ENCODE measurements around the gene GDF2.

Gene GDF2

DNA sequence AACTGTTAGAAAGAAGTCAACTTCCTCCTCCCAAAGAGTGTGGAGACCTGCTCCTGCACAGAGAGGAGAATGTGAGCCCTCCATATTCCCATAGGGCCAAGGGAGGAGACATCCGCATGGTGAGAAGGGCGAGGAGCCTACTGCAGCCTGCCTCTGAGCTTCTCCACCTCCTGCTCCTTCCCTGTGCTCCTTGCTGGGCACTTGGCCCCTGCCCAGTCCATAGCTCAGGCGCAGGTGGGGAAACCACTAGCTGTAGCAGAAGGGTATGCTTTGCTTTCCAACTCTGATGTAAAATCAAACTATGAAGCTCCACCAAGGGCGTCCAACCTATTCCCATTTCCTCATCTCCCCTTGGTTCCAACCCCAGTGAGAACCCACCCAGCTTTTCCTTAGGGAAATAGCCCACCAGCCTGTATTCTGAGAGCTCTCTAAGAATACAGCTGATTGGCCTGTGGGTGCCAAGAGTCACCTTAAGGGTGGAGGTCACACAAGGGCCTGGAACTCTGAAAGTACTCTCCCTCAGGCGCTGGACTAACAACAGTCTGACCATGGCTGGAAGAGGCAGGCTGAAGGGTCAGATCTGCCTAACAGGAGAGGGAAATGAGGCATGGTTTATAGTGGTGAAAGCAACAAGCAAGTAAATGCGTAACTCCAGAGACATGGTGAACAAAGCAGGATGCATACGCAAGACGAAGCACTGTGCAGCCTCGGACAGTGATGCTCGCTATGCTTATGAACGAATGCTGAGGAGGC lies 47.9 kb downstream of the GDF2 start:
- H3K4me3 ChIP-seq (replicated peaks; ENCODE audit: low read depth, low read length): no peak overlapping the region
- TF ChIP-seq, protein P1, sequence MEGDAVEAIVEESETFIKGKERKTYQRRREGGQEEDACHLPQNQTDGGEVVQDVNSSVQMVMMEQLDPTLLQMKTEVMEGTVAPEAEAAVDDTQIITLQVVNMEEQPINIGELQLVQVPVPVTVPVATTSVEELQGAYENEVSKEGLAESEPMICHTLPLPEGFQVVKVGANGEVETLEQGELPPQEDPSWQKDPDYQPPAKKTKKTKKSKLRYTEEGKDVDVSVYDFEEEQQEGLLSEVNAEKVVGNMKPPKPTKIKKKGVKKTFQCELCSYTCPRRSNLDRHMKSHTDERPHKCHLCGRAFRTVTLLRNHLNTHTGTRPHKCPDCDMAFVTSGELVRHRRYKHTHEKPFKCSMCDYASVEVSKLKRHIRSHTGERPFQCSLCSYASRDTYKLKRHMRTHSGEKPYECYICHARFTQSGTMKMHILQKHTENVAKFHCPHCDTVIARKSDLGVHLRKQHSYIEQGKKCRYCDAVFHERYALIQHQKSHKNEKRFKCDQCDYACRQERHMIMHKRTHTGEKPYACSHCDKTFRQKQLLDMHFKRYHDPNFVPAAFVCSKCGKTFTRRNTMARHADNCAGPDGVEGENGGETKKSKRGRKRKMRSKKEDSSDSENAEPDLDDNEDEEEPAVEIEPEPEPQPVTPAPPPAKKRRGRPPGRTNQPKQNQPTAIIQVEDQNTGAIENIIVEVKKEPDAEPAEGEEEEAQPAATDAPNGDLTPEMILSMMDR (IDR thresholded peaks at IDR 0.05; ENCODE audit: low read length, missing control alignments): no peak
- DNase-seq (ENCODE audit: low read depth): no peak

DNA sequence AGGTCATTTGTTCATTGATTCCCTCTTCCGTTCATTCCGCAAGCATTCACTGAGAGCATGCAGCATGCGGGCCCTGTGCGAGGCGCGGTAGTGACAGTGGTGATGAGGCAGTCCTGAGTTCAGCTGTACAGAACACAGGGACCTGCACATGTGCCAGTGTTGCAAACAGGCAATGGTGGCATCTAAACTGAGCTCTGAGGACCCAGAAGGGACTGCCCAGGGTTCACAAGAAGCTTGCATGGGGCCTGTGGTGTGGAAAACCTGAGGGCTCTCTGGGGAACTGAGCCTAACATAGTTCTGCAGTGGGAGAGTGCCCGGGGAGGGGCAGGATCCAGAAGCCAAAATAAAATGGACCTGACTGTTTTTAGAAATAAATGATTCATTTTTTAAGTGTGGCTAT lies 48.6 kb downstream of the GDF2 start:
- no peak for DNase-seq (ENCODE audit: low read depth)
- TF ChIP-seq, protein P1 (IDR thresholded peaks at IDR 0.05; ENCODE audit: low read length, missing control alignments): no peak
- no peak overlapping the region for H3K4me3 ChIP-seq (replicated peaks; ENCODE audit: low read depth, low read length)

DNA sequence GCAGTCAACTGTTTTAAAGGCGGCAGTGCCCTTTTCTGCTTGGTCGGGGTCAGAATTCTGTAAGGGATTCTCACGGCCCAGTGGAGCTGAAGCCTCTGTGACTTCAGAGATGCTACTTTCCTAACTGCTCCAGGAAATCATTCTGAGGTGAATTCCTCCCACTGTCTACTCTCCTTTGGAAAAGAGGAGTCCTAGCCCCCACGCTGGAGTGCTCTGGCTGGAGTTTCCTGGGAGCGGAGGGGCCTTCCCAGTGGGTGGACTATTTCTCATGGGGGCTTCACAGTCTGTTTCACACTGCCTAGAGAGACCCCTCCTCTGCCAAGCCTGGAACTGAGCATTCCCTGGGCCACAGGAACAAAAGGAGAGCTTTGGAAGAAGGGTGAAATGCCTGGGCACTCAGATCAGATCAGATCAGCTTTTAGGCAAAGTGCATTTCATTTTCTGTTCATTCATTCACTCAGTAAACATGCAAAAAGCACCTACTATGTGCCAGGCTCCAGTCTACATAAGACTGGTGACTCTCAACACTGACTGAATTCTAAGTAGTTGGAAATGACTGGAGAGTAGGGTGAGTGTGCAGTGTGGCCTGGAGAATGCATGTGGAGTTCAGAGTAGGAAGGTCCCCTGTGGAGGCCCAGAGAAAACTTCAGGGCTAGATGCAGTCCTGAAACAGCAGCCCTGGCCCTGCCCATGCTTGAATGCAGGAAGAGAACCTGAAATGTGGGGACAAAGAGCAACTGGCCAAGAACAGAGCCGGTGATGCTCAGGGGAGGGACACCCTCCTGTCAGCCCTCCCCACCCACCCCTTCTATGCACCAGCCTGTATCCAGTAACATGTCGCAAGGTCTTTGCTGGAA lies 49.6 kb downstream of the GDF2 start:
- no peak for DNase-seq (ENCODE audit: low read depth)
- TF ChIP-seq, protein P1 (IDR thresholded peaks at IDR 0.05; ENCODE audit: low read length, missing control alignments): no peak
- no peak overlapping the region for H3K4me3 ChIP-seq (replicated peaks; ENCODE audit: low read depth, low read length)

DNA sequence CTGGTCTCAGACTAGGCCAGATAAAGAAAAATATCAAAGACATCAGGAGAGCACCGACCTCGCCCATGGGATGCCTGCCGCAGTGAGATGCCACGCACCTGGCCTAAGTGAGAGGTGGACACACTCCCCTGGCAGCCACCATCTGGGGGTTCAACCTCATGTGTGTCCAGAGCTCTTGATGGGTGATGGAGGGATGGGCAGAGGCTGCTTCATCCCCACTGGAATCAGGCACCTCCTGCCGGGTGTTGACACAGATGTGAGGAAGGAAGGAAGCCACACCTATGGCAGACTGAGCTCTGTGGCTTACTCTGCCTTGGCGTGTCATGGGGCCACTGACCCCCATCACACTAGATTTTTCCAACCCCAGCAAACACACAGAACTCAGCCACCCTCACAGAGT lies 50.5 kb downstream of the GDF2 start:
- no peak overlapping the region for H3K4me3 ChIP-seq (replicated peaks; ENCODE audit: low read depth, low read length)
- TF ChIP-seq, protein P1 (IDR thresholded peaks at IDR 0.05; ENCODE audit: low read length, missing control alignments): no peak
- DNase-seq (ENCODE audit: low read depth): no peak

DNA sequence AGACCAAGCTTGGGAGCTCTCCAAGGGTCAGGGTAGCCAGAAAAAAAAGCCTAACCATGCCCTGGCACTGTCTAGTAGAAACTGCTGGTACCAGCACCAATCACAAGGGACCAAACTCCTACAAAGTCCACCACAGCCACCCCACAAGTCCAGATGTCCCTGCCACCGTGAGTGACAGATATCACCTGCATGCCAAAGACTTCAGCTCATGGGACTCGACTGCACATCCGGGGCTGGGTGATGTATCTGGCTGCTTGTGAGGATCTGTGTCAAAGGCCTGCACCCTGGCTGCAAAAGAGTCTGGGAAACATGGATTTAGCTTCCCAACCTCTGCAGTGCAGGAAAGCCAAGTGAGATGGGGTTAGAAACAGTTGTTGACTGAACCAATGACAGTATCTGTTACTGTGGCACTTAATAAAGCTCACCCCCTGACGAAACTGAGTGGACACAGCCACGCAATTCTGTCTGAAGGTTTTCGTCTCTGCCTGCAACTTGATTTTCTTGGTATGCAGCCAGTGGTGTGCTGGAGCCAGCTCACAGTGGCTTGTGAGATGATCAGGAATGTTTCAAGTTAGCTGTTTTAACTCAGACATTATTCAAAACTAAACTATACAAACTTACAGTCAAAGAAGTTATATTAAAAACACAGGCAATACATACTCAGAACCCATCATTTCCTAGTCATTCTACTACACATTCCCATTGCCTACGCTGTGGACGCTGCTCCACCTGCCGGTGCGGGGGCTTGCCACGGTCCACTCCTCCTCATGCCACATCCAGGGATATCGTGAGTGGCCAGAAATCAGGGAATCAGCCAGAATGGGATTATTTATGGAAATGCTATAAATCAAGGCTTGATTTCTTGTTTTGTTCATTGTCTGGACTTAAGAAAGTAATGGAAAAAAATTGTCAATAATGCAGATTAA lies 52.6 kb downstream of the GDF2 start:
- H3K4me3 ChIP-seq (replicated peaks; ENCODE audit: low read depth, low read length): no peak overlapping the region
- TF ChIP-seq, protein P1 (IDR thresholded peaks at IDR 0.05; ENCODE audit: low read length, missing control alignments): no peak
- peak; percentile 43 for DNase-seq (ENCODE audit: low read depth)

DNA sequence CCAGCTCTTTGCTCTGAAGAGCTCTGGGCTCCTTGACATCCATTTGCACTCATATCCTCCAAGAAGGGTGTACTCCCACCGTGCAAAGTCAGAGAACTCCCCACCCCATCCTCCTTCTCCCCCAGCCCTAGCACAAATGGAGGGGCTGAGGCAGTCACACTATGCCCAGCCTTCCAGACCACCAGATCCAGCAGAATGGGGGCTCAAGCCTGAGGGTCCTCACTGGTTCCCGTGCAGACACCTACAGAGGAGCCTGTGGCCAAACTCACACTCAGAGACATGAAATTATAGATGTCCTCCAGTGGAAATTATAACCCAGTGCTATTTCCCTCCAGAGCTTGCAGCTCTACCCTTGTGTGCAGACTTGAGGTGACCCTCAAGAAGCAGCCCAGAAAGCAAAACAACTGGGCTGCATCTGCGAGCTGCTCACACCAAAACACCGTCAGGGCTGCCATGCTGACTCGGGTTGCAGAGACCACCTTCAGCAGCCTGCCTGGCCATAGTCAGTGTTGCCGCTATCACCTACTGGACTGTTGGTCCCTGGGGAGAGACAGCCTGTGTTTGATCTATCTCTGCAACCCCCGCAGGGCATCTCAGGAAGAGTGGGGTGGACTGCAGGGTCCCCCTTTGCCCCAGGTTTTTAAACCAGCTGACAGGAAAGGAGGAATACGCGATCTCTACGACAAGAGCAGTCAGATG lies 54.4 kb downstream of the GDF2 start:
- H3K4me3 ChIP-seq (replicated peaks; ENCODE audit: low read depth, low read length): no peak overlapping the region
- no peak for DNase-seq (ENCODE audit: low read depth)
- TF ChIP-seq, protein P1 (IDR thresholded peaks at IDR 0.05; ENCODE audit: low read length, missing control alignments): no peak
